Measurements from ENCODE around the gene ASMTL.
"Not testable (repeated sequence)": the region's sequence is repeated elsewhere in the genome, so short reads cannot be mapped to it uniquely, and the experiment has no call there.

The ASMTL gene

DNA sequence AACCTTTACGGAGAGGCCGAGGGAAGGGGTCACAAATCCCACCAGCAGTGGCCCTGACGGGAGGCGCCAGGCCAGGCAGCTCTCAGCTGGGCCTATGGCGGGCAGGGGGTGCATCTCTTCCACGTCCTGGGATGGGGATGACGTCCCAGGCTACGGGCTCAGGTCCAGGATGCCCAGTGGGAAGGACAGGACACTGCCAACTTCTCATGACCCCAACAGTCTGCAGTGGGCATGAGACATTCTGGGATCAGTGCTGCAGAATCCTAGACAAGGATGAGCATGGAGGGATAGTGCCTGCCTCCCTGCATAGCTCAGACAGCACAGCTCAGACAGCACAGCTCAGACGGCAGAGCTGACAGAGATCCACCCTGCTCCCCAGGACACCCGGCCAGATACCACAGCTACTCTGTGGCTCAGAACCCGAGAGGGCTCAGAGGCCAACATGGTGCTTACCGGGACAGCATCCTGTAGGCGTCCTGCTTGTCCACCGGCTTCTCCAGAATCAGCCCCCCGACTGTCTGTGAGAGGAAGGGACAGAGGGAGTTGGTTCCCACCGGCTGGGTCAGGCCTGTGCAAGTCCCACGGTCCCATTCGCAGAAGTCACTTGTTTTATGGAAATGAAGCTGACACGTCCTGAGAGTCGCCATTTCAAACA is 17.3 kb downstream of the ASMTL start:
- DNase-seq (ENCODE audit: extremely low read depth in 1 of 2, low read depth in 1 of 2), result no peak

DNA sequence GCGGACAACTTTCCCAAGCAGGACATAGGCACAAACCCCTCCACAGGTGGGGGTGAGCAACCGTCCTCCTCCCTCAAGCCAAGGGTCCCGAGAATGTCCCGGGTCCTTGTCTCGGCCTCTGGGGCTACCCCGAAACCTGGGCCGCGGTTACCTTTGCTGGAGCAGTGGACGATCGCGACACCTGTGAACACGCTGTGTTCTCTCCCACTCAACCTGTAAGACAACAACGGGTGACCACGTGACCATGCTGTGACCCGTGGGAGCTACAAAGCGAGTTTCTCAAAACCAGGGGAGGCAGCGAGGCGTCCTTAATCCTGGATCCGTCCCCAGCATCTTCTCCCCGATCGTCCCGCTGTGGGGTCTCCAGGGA is 17.9 kb downstream of the ASMTL start:
- DNase-seq (ENCODE audit: extremely low read depth in 1 of 2, low read depth in 1 of 2), result no peak

DNA sequence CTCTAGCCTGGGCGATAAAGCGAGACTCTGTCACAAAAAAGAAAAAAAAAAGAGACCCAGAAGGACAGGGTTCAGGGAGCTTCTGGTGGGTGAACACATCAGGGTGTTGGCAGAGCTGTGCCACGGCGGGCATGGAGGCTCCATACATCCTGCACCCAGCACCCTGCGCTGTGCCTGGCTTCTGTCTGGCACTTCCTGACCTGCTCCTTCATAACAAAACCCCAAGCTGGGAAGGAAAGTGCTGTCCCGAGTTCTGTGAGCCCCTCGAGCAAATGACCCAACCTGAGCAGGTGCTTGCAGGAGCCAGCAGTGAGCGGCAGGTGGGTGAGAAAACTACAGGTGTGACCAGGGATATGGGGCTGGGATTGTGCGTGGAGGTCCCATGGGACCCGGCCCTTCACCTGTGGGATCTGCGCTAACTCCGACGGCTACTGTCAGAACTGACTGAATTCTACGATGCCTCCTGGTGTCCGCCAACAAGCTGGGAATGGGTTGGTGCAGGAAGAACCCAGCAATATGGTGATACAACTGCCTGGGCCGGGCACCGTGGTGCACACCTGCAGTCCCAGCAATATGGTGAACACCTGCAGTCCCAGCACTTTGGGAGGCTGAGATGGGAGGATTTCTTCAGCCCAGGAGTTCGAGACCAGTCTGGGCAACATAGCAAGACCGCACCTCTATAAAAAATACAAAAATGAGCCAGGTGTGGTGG is 18.9 kb downstream of the ASMTL start:
- DNase-seq (ENCODE audit: extremely low read depth in 1 of 2, low read depth in 1 of 2), result no peak

- no peak for DNase-seq (ENCODE audit: extremely low read depth in 1 of 2, low read depth in 1 of 2)
Measured at GRCh38 chrX:1430451-1430850, 22.3 kb downstream of the ASMTL start.

- DNase-seq (ENCODE audit: extremely low read depth in 1 of 2, low read depth in 1 of 2), result no peak
Measured at GRCh38 chrX:1427756-1428155, 25.0 kb downstream of the ASMTL start.

DNA sequence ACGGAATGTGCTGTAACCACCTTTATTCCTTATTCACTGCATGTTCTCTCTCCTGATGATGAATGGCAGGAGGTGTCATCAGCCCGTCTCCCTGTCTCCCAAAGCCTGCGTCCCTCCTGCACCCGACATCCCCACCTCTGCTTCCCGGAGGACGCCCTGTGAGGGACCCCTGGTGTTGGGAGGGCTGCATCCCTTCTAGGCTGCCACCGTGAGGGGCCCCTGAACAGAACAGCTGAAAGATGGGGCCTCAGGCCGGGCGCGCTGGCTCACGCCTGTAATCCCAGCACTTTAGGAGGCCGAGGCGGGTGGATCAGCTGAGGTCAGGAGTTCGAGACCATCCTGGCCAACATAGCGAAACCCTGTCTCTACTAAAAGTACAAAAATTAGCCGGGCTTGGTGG is 26.4 kb downstream of the ASMTL start:
- DNase-seq (ENCODE audit: extremely low read depth in 1 of 2, low read depth in 1 of 2), result not testable (repeated sequence)

DNA sequence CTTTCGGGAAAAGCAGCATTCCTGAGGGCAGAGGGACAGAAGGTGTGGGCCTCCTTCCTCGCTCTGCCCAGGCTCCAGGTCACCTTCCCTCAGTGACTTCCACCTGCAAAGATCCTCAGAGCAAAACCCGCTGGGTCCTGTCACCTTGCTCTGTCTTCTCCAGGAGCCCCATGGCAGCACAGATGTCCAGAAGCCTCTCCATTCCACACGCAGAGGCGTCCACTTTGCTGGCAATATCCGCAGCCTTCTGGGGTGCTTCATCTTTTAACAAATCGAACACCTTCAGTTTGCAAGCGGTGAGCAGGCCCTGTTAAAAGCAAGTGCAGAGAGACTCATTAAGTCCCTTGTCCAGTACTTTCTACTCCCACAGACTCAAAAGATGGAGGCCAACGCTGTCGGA is 27.3 kb downstream of the ASMTL start:
- DNase-seq (ENCODE audit: extremely low read depth in 1 of 2, low read depth in 1 of 2), result no peak

DNA sequence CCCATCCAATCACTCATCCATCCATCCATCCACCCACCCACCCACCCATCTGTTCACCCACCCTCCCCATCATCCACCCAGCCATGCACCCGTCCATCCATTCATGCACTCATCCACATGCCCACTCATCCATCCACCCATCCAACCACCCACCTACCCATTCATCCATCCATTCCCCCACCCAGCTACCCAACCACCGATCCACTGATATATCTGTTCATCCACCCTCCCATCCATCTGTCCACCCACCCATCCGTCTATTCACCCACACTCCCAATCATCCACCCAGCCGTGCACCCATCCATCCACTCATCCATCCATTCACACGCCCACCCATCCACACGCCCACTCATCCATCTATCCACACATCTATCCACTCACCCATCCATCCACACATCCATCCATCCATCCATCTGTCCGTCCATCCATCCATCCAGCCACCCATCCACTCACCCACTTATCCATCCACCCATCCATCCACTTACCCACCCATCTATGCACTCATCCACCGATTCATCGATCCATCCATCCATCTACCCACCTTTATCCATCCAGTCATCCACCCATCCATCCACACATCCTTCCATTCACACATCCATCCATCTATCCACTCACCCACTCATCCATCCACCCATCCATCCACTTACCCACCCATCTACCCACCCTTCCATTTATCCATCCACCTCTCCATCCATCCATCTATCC is 28.4 kb downstream of the ASMTL start:
- DNase-seq (ENCODE audit: extremely low read depth in 1 of 2, low read depth in 1 of 2), result no peak

GRCh38 chrX:1423215-1423614 is 29.5 kb downstream of the ASMTL start:
- DNase-seq (ENCODE audit: extremely low read depth in 1 of 2, low read depth in 1 of 2), result no peak

DNA sequence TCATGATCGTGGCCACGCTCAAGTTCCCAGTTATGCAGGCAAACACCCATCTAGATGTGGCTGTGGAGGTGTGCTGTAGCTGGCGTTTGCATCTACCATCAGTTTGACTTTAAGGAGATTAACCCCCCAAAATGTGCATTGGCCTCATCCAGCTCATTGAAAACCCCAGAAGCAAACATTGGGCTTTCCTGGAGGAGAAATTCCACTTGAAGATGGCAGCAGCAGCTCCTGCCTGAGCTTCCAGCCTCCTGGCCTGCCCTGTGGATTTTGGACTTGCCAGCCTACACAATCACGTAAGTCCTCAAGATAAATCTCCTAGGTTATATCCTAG is 30.6 kb downstream of the ASMTL start:
- no peak for DNase-seq (ENCODE audit: extremely low read depth in 1 of 2, low read depth in 1 of 2)

DNA sequence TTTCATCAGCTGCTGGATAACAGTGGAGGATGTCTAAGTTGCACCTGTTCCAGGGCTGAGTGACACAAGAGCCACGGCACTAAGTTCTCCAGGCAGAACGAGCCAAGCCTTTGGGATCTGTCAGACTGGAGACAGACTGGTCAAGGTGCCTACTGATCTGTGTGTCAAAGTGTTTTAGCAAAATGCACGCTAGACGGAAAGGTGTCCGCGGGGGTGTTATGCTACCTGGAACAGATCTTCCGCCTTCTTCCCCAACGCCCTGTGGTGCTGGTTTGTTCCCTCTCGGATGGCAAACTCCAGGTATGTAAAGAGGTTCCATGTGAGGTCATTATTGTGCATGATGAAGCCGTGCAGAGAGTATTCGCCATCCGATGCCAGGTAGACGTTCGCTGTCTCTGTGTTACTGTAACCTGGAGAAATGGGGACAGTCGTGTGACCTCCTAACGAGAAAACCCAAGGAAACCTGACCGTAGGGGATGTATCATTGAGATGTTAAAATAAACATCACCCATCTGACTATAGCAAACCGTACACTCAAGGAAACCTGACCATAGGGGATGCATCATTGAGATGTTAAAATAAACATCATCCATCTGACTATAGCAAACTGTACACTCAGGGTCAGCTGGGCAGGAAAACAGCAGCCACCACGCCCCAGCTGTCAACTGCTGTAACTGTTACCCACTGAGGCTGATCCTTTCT is 31.1 kb downstream of the ASMTL start:
- no peak for DNase-seq (ENCODE audit: extremely low read depth in 1 of 2, low read depth in 1 of 2)

GRCh38 chrX:1420371-1420770 is 32.3 kb downstream of the ASMTL start:
- no peak for DNase-seq (ENCODE audit: extremely low read depth in 1 of 2, low read depth in 1 of 2)

GRCh38 chrX:1419545-1420355 is 33.0 kb downstream of the ASMTL start:
- no peak for DNase-seq (ENCODE audit: extremely low read depth in 1 of 2, low read depth in 1 of 2)

DNA sequence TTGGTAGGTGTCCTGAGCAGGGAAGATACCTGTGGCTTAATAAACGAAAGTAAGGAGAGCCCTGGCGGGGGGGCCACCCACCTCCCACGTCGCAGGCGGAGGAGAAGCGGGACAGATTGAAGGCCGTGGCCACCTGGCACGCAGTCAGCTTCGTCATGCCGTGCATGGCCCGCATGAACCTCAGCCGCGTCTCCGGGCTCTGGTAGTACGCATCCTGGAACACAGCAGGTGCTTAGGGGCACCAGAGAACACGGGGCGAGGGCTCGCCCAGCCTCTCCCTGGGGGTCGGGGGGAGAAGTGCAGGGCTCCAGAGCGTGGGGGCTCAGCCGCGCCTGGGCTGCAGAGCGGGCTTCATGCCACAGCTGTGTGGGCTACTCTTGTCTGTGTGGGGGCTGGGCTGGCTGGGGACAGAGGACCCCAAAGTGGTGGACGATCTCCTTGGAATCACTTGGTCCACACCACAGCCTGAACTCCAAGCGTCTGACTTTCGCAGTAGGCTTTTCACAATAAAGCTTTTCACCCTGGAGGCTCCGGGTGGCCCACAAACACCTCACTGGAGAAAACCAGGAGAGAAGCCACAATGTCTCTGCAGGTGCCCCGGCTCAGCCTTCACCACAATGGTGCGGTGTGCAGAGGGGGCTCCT is 33.7 kb downstream of the ASMTL start:
- DNase-seq (ENCODE audit: extremely low read depth in 1 of 2, low read depth in 1 of 2), result no peak

- no peak for DNase-seq (ENCODE audit: extremely low read depth in 1 of 2, low read depth in 1 of 2)
Measured at GRCh38 chrX:1417921-1418771, 34.6 kb downstream of the ASMTL start.

DNA sequence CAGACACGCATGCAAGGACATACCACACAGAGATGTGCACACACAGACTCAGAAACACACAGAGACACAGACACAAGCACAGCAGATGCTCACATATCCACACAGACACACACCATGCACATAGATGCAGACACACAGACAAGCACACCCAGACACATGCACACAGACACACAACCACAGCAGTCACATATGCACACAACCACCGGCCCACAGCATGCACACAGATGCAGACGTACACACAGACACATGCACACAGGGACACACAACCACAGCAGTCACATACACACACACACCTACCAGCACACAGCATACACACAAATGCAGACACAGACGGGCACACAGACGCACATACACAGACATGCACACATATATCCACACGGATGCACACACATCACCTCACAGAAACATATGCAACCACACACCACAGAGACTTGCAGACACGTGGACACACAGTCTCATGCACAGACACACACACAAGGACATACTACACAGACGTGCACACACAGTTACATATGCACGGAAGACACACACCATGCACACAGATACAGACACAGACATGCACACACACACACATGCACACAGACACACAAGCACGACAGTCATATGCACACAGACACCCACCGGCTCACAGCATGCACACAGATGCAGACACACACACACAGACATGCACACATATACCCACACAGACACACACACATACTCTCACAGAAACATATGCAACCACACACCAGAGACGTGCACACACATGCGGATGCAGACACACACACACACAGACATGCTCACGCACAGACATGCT is 35.5 kb downstream of the ASMTL start:
- no peak for DNase-seq (ENCODE audit: extremely low read depth in 1 of 2, low read depth in 1 of 2)

DNA sequence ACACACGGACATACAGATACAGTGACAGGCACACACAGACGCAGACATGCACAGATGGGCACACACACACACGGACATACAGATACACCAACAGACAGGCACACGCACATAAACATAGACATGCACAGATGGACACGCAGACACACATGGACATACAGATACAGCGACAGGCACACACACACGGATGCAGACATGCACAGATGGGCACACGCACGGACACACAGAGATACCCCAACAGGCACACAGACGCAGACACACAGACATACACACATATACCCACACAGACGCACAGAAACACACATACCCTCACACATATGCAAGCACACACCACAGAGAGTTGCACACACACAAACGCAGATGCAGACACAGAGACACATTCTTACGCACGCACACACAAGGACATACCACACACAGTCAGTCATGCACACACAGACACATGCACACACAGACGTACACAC is 36.4 kb downstream of the ASMTL start:
- no peak for DNase-seq (ENCODE audit: extremely low read depth in 1 of 2, low read depth in 1 of 2)

GRCh38 chrX:1412551-1413161 is 40.1 kb downstream of the ASMTL start:
- DNase-seq (ENCODE audit: extremely low read depth in 1 of 2, low read depth in 1 of 2), result no peak
